HG03175 (cell line): ENCODE results near the gene OR5K2.

ENCODE experiments used
- ATAC-seq: cut with Tn5 transposase; IDR thresholded peaks from one replicate; pipeline ENCODE4 v1.9.1; 2021; ENCODE audit warnings: mild to moderate bottlenecking, moderate library complexity; ENCODE audit not compliant: unreplicated experiment

OR5K2 gene

DNA sequence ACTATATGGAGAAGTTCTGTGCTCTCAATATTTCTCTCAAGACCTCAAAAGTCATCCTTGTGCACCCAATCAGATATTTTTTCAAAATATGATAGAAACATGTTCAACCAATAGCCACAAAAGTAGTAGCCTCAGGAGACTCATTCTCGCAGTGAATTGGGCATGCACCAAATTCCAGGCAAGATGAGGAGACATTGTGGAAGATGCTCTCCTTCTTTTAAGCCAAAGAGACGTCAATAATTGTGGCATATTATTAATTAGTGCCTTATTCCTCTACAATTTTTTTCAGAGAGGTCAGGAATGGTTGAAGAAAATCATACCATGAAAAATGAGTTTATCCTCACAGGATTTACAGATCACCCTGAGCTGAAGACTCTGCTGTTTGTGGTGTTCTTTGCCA, at the start of gene OR5K2:
Gene OR5K2, plus strand, starts transcription at position 301 of the 400 bp plus-strand sequence. Its CDS starts 0 bp downstream, at position 301.
- ATAC-seq: no peak

DNA sequence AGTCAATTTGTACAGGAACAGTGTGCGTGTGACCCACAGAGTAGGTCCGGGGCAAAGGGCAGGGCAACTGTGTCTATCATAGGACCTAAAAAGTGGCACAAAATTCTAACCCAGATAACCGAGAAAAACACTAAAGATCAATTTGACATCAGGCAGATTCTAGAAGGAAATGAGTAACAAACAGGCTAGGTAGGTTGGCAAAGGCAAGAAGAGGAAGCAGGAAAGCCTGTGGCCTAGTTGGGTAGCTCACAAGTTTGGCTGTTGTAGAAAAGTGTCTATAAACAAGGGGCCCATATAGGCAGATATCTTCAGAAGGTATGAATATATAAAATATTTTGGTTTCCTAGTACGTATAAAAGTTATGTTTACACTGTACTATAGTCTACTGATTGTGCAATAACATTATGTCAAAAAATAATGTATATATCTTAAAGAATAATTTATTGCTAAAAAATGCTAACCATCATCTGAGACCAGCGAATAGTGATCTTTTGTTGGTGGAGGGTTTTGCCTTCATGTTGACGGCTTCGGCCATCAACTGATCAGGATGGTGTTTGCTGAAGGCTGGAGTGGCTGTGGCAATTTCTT, 47.8 kb upstream of the OR5K2 start:
- ATAC-seq: no peak

DNA sequence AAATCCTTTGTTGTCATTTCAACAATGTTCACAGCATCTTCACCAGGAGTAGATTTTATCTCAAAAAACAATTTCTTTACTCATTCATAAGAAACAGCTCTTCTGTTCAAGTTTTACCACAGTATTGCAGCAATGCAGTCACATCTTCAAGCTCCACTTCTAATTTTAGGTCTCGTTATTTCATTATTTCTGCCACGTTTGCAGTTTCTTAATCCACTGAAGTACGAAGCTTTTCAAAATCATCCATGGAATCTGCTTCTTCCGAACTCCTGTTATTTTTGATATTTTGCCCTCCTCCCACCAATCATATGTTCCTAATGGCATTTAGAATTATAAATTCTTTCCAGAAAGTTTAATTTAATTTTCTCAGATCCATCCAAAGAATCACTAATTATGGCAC, 47.1 kb upstream of the OR5K2 start:
- ATAC-seq: no peak

- no peak for ATAC-seq
These were observed 43.7 kb upstream of the OR5K2 start for GRCh38 chr3:98453827-98454226.

DNA sequence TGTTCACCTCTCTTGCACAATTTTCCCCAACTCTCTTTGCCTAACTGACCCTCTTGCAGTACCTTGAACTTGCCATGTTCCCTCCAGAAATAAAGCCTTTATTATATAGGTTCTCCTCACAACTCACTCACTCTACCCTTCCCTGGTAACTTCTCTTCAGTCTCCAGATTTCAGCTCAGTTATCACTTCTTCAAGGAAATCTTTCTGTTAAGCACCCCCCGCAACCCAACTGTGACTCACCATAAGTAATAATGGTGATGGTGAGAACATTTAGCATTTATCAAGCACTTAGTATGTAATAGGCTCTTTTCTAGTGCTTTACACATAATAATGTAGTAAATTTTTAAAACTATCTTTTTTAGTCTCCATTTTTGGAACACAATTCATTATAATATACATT, 42.6 kb upstream of the OR5K2 start:
- no peak for ATAC-seq

DNA sequence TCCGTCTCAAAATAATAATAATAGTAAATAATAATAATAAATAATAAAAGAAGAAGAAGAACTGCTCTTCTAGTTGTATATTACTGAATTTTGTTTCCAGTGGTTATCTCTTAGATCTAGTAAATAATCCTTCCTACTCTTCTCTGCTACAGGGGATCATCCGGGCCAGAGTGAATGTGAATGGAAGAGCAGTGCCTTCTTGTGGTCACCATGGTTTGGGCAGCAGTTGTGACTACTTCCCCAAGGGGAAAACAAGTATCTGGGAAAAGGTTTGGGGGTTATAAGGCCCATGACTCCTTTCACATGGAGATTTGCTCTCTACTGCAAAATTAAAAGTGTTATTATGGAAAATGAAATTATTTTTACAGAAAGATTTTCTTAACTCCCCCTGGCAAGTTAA, 39.9 kb upstream of the OR5K2 start:
- no peak for ATAC-seq

- peak; percentile 41 for ATAC-seq
These were observed 37.3 kb upstream of the OR5K2 start for GRCh38 chr3:98460220-98460619.

DNA sequence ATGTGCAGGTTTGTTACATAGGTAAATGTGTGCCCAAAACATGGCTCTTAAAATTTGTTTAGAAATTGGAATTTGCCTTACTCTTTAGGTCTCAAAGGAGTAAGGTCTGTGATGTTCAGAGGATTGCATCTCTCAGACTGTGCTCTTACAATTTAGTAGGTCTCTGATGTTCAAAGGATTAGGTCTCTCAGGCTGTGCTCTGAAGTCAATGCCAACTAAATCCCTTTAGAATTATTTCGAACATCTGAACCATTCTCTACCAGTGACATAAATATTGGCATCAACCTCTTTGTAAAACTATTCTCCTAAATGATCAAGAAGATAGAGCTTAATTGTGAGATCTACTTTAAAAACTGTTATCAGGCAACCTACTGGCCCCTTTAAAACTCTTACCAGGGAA, 34.6 kb upstream of the OR5K2 start, which contains the start of gene OR5K1:
Gene OR5K1, plus strand, starts transcription at position 301 of the 400 bp plus-strand sequence. CDS start 6,376 bp downstream, outside the sequence.
- no peak for ATAC-seq

- no peak for ATAC-seq
These were observed 14.6 kb upstream of the OR5K2 start for GRCh38 chr3:98482717-98483482.

DNA sequence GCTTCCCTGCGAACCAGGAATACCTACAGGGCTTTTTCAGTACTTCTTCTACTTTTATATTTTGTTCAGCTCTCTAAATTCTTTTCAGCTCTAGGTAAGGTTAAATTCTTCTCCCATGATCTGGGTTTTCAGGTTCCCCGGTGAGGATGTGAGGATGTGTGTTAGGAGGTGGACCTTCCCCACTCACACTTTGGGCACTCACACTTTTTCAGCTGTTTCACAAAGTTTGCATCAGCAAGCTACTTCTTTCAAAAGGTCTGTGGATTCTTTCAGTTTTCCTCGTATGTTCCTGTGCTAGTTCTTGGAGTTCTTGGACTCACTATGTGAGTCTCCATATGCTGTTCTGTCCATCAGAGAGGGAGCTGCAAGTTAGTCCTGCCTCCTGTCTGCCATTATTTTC, 13.9 kb upstream of the OR5K2 start:
- no peak for ATAC-seq

DNA sequence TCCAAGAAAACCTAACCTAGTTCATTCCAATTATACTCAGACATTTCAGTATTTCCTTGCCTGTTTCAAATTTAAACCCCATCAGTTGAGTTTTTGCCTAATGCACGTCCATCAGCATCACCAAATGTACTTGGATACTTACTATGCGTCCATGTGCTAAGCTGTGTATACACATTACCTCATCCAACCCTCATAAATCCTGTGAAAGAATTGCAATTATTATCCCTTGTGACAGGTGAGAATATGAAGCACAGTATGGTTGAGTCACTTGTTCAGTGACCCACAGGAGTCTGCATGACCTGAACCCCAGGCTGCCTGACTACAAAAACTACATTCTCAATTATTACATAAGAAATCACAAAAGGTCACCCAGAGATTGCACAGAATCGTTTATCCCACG, 2.5 kb downstream of the OR5K2 start:
- ATAC-seq: no peak

GRCh38 chr3:98501270-98501669, 3.8 kb downstream of the OR5K2 start:
- no peak for ATAC-seq

DNA sequence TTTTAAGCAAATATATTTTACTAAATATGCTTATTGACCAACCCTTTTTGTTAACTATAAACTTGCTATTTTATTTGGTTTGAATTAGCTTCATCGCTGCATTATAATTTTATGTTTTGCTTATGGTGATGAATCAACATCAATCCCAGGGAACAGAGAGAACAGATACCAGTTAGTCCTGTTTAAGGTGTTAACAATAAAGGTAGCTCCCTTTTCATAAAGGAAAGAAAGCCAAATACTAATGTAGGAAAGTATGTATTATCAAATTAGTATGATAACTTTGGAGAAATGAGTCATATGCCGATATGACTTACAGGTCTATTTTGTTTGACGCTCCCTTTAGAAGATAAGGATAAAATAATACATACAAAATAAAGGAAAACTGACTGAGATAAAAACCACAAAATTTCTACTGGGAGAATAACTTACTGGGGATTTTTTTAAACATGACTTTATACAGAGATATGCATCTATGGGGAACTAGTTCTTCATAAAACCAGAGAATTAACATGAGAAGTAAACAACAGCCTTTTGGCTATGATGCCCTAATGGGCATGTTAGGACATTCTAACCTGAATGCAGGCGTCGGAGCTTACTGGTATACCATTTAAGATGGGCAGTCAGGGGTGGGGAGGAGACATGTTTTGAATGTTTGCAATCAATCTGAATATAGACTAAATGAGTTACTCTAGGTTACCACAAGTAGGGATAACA, 4.5 kb downstream of the OR5K2 start:
- no peak for ATAC-seq

DNA sequence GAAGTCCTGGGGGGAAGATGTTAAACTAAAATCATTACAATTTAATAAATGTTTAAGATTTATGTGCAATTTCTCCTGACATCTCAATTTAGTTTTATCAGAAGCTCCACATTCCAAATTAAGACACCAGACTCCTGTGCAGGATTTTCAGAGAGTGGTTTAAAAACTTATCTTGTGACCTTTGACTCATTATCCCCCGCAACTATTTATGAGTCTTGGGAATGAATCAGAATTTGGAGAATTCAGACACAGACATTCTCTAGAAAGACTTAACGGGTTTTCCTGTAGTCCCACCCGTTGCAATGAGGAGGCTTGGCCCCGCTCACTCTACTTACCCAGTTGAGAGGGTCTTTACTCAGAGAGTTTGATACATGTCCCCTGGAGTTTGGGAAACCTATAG, 7.1 kb downstream of the OR5K2 start:
- ATAC-seq: no peak

GRCh38 chr3:98508582-98508981, 11.1 kb downstream of the OR5K2 start:
- no peak for ATAC-seq

GRCh38 chr3:98512576-98512975, 15.1 kb downstream of the OR5K2 start:
- ATAC-seq: no peak

- ATAC-seq: no peak
These were observed 15.6 kb downstream of the OR5K2 start for GRCh38 chr3:98513091-98513511.

DNA sequence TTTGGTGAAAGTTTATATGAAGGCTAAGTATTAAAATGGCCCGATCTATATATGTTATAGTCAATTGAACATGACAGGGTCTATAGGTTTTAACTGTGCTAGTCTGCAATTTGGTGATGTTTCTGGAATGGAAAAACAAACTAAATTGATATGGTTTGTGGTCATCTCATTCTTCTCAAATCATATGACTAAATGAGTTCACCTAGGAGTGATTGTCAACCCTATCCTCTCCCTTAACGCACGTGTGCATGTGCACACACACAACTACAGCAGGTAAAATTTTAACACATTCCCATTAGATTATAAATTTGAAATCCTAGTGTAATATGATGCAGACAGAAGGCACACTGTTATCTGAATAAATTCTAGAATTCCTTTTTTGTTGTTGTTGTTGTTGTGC, 16.3 kb downstream of the OR5K2 start:
- no peak for ATAC-seq

GRCh38 chr3:98514948-98515347, 17.5 kb downstream of the OR5K2 start:
- no peak for ATAC-seq

GRCh38 chr3:98518816-98519215, 21.3 kb downstream of the OR5K2 start:
- no peak for ATAC-seq

DNA sequence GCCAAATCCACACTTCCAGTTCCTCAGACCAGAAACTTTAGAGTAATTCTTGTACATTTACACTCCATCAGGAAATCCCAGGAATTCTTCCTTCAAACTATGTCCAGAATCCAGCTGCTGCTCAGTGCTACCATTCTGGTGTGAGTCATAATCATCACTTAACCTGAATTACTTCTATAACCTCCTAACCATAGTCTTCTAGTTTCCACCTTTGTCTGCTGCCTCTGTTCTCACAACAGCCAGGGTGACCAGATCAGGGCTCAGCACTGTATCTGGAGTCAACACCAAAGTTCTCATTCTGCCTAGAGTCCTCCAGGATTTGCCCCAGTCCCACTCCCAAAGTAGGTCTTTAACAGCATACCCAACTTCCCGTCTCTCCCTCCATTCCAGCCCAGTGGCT, 21.9 kb downstream of the OR5K2 start:
- no peak for ATAC-seq
